Panc1 (cell line): Measurements from ENCODE around the gene RMC1.

ENCODE experiments used
- CTCF ChIP-seq: fragments of 450-650 bp; IDR thresholded peaks from 2 replicates; pipeline ENCODE4 v1.5.1; 2017; ENCODE audit warnings: mild to moderate bottlenecking
- POLR2AphosphoS5 ChIP-seq: IDR thresholded peaks from 2 replicates; pipeline ENCODE4 v1.6.1; 2012; ENCODE audit warnings: mild to moderate bottlenecking, low read depth, low read length, moderate library complexity
- REST ChIP-seq, 2 experiments: IDR thresholded peaks; 2 replicates each; pipeline ENCODE4 v1.6.1; 2011 to 2012; ENCODE audit warnings: low read depth in 2 of 2, control low read depth in 1 of 2, low read length in 1 of 2, mild to moderate bottlenecking in 1 of 2, moderate library complexity in 1 of 2; ENCODE audit not compliant: insufficient read depth in 1 of 2
- SIN3A ChIP-seq: IDR thresholded peaks from 2 replicates; pipeline ENCODE4 v1.6.1; 2012; ENCODE audit warnings: low read depth, mild to moderate bottlenecking, low read length, moderate library complexity, borderline replicate concordance; ENCODE audit not compliant: insufficient read depth
- TCF7L2 ChIP-seq: IDR thresholded peaks from 2 replicates; pipeline ENCODE4 v1.6.1; 2011; ENCODE audit warnings: mild to moderate bottlenecking, low read depth, low read length, inconsistent platforms

- TF ChIP-seq REST (IDR thresholded peaks at IDR 0.05; ENCODE audit: insufficient read depth in 1 of 2, low read depth in 2 of 2, low read length in 1 of 2) = no peak
- TF ChIP-seq CTCF = no peak
- TF ChIP-seq POLR2AphosphoS5 = no peak
- no peak for TF ChIP-seq TCF7L2
- no peak for TF ChIP-seq SIN3A
These were observed 47.6 kb downstream of the RMC1 start for GRCh38 chr18:23550898-23551297.
